ENCODE data around the gene RIPPLY3. TPM values are rescaled to one million over a fixed set of nuclear protein-coding genes. Genes with fewer than 3 reads are reported as not detected.

The RIPPLY3 gene
- total RNA-seq, 1 experiment from 2014 or later = not detected

GRCh38 chr21:37043818-37044217 lies 37.3 kb downstream of the RIPPLY3 start:
- no peaks in the 10 kb centered on the region for H3K36me3 ChIP-seq (ENCODE audit: control insufficient read depth in 1 of 2, insufficient read depth in 2 of 2, low read length in 2 of 2)

GRCh38 chr21:37044643-37045042 lies 38.1 kb downstream of the RIPPLY3 start:
- H3K27ac ChIP-seq (ENCODE audit: low read depth, low read length) = no peak overlapping the region
- no peaks in the 10 kb centered on the region for H4K20me1 ChIP-seq (ENCODE audit: insufficient read depth)
- CTCF ChIA-PET = no interaction called here
- DNase-seq (ENCODE audit: low read depth, low spot score) (no peak), ATAC-seq (no peak)
- TF ChIP-seq SIN3A (IDR thresholded peaks at IDR 0.05; ENCODE audit: low read depth) (no peak), EZH2phosphoT487 (IDR thresholded peaks at IDR 0.05; ENCODE audit: borderline replicate concordance) (no peak), POLR2AphosphoS5 (IDR thresholded peaks at IDR 0.05; ENCODE audit: low read depth, low read length) (no peak), YY1 (IDR thresholded peaks at IDR 0.05; ENCODE audit: extremely low read depth, insufficient replicate concordance, low read depth, low read length) (no peak), ZBTB33 (IDR thresholded peaks at IDR 0.05; ENCODE audit: extremely low read depth, insufficient replicate concordance, low read length) (no peak), CEBPB (IDR thresholded peaks at IDR 0.05; ENCODE audit: low read depth) (no peak), JUND (IDR thresholded peaks at IDR 0.05) (no peak), EZH2 (IDR thresholded peaks at IDR 0.05) (no peak), REST (IDR thresholded peaks at IDR 0.05; ENCODE audit: low read depth) (no peak), RAD21 (IDR thresholded peaks at IDR 0.05; ENCODE audit: low read depth) (no peak), SP1 (IDR thresholded peaks at IDR 0.05; ENCODE audit: low read depth) (no peak), ATF3 (IDR thresholded peaks at IDR 0.05) (no peak), ELF1 (IDR thresholded peaks at IDR 0.05; ENCODE audit: borderline replicate concordance, low read depth) (no peak)
- no TSS peak for BruUV-seq (replicated peaks)
- POLR2A ChIA-PET = interaction anchor here (0.7 kb wide), 1 partner anchor 294 kb away, joined by 3 read pairs; no protein-coding TSS in a partner anchor
- no peak overlapping the region for H2AFZ ChIP-seq (ENCODE audit: low read depth, low read length, poor library complexity, severe bottlenecking)
- no peak overlapping the region for H3K9ac ChIP-seq (ENCODE audit: low read length)
- H3K79me2 ChIP-seq (ENCODE audit: insufficient read depth, low read length) = no peaks in the 10 kb centered on the region
- no peak overlapping the region for H3K4me3 ChIP-seq (replicated peaks in 1 of 2; ENCODE audit: low read depth in 1 of 2, low read length in 2 of 2)
- no peaks in the 10 kb centered on the region for H3K9me2 ChIP-seq (ENCODE audit: insufficient read depth)
- peaks cover 5 to 13% of the 10 kb centered on the region in 2 experiments for H3K4me1 ChIP-seq (ENCODE audit: control insufficient read depth in 1 of 2, insufficient read depth in 2 of 2, low read length in 2 of 2)
- no peaks in the 10 kb centered on the region for H3K36me3 ChIP-seq (ENCODE audit: control insufficient read depth in 1 of 2, insufficient read depth in 2 of 2, low read length in 2 of 2)
- H3K27me3 ChIP-seq (ENCODE audit: insufficient read depth, low read length) = no peaks in the 10 kb centered on the region
- no peaks in the 10 kb centered on the region for H3K9me3 ChIP-seq (ENCODE audit: control insufficient read depth in 1 of 2, insufficient read depth in 1 of 2, low read depth in 1 of 2, low read length in 2 of 2)
- intact Hi-C loops (cut with micrococcal nuclease) = no loop called here
- RAD21 ChIA-PET (ENCODE audit: low non-redundant PET in 1 of 2, low total read pairs in 2 of 2, uncharacterized antibody in 2 of 2, unreplicated experiment in 2 of 2) = no interaction called here
- no peak overlapping the region for H3K4me2 ChIP-seq (ENCODE audit: low read length)

More at GRCh38 chr21:37043818-37044217, 37.3 kb downstream of the RIPPLY3 start:
- Histone ChIP-seq H3K27ac (ENCODE audit: low read depth, low read length) (no peak overlapping the region), H3K4me3 (replicated peaks in 1 of 2; ENCODE audit: low read depth in 1 of 2, low read length in 2 of 2) (no peak overlapping the region), H3K9me3 (ENCODE audit: control insufficient read depth in 1 of 2, insufficient read depth in 1 of 2, low read depth in 1 of 2, low read length in 2 of 2) (no peaks in the 10 kb centered on the region), H3K4me2 (ENCODE audit: low read length) (no peak overlapping the region), H3K27me3 (ENCODE audit: insufficient read depth, low read length) (no peaks in the 10 kb centered on the region), H3K9ac (ENCODE audit: low read length) (no peak overlapping the region), H3K9me2 (ENCODE audit: insufficient read depth) (no peaks in the 10 kb centered on the region), H4K20me1 (ENCODE audit: insufficient read depth) (no peaks in the 10 kb centered on the region), H3K79me2 (ENCODE audit: insufficient read depth, low read length) (no peaks in the 10 kb centered on the region), H3K4me1 (ENCODE audit: control insufficient read depth in 1 of 2, insufficient read depth in 2 of 2, low read length in 2 of 2) (peaks cover 5 to 13% of the 10 kb centered on the region in 2 experiments), H2AFZ (ENCODE audit: low read depth, low read length, poor library complexity, severe bottlenecking) (no peak overlapping the region)
- BruUV-seq (replicated peaks) = no TSS peak
- intact Hi-C loops (cut with micrococcal nuclease) = no loop called here
- ATAC-seq = no peak
- no peak for DNase-seq (ENCODE audit: low read depth, low spot score)
- TF ChIP-seq EGR1 (IDR thresholded peaks at IDR 0.05; ENCODE audit: low read depth) (no peak), POLR2AphosphoS5 (IDR thresholded peaks at IDR 0.05; ENCODE audit: low read depth, low read length) (no peak), SIN3A (IDR thresholded peaks at IDR 0.05; ENCODE audit: low read depth) (no peak), ZNF274 (IDR thresholded peaks at IDR 0.05; ENCODE audit: low read depth, low read length) (no peak), ELF1 (IDR thresholded peaks at IDR 0.05; ENCODE audit: borderline replicate concordance, low read depth) (no peak), RAD21 (IDR thresholded peaks at IDR 0.05; ENCODE audit: low read depth) (no peak), CBX3 (IDR thresholded peaks at IDR 0.05; ENCODE audit: low read depth) (no peak), SRF (IDR thresholded peaks at IDR 0.05; ENCODE audit: low read depth) (no peak), YY1 (IDR thresholded peaks at IDR 0.05; ENCODE audit: extremely low read depth, insufficient replicate concordance, low read depth, low read length) (no peak), TCF7L2 (IDR thresholded peaks at IDR 0.05; ENCODE audit: borderline replicate concordance, extremely low read depth, insufficient read depth, insufficient read length) (no peak)
- ChIA-PET POLR2A (no interaction called here), CTCF (no interaction called here), RAD21 (ENCODE audit: low non-redundant PET in 1 of 2, low total read pairs in 2 of 2, uncharacterized antibody in 2 of 2, unreplicated experiment in 2 of 2) (no interaction called here)

Data from HCT116 (cell line).